Thyroid gland (tissue), 4 donors: ENCODE measurements around the gene TTLL8. TPM values are rescaled to one million over a fixed set of nuclear protein-coding genes. Genes with fewer than 3 reads are reported as not detected.
"Not testable (repeated sequence)": the region's sequence is repeated elsewhere in the genome, so short reads cannot be mapped to it uniquely, and the experiment has no call there.

Experiments
- DNase-seq, 2 donors: peaks; one replicate each; pipeline ENCODE4 v3.0.0-alpha.2; 2019
- H3K27ac ChIP-seq, 3 donors: fragments of 200-600 bp; sonication (generic); 1 replicate in 2 of 3; 2 replicates in 1 of 3; pipeline ENCODE4 v1.5.1; 2016 to 2019; ENCODE audit warnings: mild to moderate bottlenecking in 1 of 3, moderate library complexity in 1 of 3
- H3K27me3 ChIP-seq: fragments of 200-600 bp; sonication (generic); one replicate; pipeline ENCODE4 v1.5.1; 2019
- H3K36me3 ChIP-seq, 2 donors: fragments of 200-600 bp; sonication (generic); one replicate each; pipeline ENCODE4 v1.5.1; 2016 to 2019
- H3K4me1 ChIP-seq, 2 donors: fragments of 200-600 bp; sonication (generic); one replicate each; pipeline ENCODE4 v1.5.1; 2017 to 2019
- H3K4me3 ChIP-seq, 3 donors: fragments of 200-600 bp; sonication (generic); replicated peaks in 1 of 3; 1 replicate in 2 of 3; 2 replicates in 1 of 3; pipeline ENCODE4 v1.5.1; 2016; ENCODE audit warnings: mild to moderate bottlenecking in 1 of 3
- H3K9me3 ChIP-seq: fragments of 200-600 bp; sonication (generic); one replicate; pipeline ENCODE4 v1.5.1; 2017
- POLR2A ChIP-seq, 2 donors: fragments of 450-650 bp; IDR thresholded peaks; one replicate each; pipeline ENCODE4 v1.6.1; 2017; ENCODE audit warnings: antibody characterized with exemption in 2 of 2, mild to moderate bottlenecking in 2 of 2, moderate library complexity in 1 of 2
- WGBS, 2 donors: methylation state at CpG; one replicate each; pipeline ENCODE4 v1.1.5; 2017; 5-methylcytosine and 5-hydroxymethylcytosine counted together
- intact Hi-C: fragments of 100-400 bp; cut with DNase I; formaldehyde crosslinking; loops from one replicate; pipeline ENCODE4 v1.15.1; 2023
- total RNA-seq, 4 donors: library from RNA; depleted of rRNA; stranded (reverse); fragments of >200 nt; gene quantifications; one replicate each; pipeline ENCODE4 v1.2.3, GENCODE V29; 2016
- TF ChIP-seq, protein P1 (sequence below), 6 experiments: fragments of 200-600 bp in 3 of 6; fragments of 450-650 bp in 3 of 6; sonication (generic) in 3 of 6; IDR thresholded peaks; one replicate each; pipeline ENCODE4 v1.5.1; 2016 to 2019; ENCODE audit warnings: antibody characterized with exemption in 6 of 6, mild to moderate bottlenecking in 2 of 6, inconsistent platforms in 1 of 6, moderate library complexity in 1 of 6

The TTLL8 gene
- total RNA-seq, 4 donors from 2014 or later, result not detected

DNA sequence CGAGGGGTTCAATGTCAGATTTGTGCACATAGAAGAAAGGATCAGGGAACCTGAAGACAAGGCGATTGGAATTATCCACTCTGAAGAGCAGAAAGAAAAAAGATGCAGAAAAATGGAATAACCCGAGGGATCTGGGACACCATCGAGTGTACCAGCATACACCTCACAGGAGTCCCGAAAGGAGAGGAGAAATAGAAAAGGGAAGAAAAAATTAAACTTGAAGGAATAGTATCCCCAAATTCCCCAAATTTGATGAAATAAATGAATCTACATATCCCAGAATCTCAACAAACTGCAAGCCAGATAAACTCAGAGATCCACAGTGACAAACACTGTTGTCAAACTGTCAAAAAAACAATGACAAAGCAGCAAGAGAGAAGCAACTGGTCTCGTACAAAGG is 66.9 kb downstream of the TTLL8 start:
- Histone ChIP-seq H3K36me3 (no peaks in the 10 kb centered on the region), H3K4me1 (peaks cover 0 to 8% of the 10 kb centered on the region in 2 donors), H3K27ac (no peak overlapping the region), H3K27me3 (no peaks in the 10 kb centered on the region), H3K4me3 (no peak overlapping the region), H3K9me3 (no peaks in the 10 kb centered on the region)
- TF ChIP-seq, protein P1, sequence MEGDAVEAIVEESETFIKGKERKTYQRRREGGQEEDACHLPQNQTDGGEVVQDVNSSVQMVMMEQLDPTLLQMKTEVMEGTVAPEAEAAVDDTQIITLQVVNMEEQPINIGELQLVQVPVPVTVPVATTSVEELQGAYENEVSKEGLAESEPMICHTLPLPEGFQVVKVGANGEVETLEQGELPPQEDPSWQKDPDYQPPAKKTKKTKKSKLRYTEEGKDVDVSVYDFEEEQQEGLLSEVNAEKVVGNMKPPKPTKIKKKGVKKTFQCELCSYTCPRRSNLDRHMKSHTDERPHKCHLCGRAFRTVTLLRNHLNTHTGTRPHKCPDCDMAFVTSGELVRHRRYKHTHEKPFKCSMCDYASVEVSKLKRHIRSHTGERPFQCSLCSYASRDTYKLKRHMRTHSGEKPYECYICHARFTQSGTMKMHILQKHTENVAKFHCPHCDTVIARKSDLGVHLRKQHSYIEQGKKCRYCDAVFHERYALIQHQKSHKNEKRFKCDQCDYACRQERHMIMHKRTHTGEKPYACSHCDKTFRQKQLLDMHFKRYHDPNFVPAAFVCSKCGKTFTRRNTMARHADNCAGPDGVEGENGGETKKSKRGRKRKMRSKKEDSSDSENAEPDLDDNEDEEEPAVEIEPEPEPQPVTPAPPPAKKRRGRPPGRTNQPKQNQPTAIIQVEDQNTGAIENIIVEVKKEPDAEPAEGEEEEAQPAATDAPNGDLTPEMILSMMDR (IDR thresholded peaks at IDR 0.05), result no peak
- TF ChIP-seq POLR2A (IDR thresholded peaks at IDR 0.05), result no peak
- no peak for DNase-seq
- intact Hi-C loops, result loop anchor here (5.0 kb wide), 2 partner anchors 36 to 64 kb away; no protein-coding TSS in a partner anchor
- 89 to 91% methylated on average over 6 of the region's 6 CpGs for WGBS, 2 donors

DNA sequence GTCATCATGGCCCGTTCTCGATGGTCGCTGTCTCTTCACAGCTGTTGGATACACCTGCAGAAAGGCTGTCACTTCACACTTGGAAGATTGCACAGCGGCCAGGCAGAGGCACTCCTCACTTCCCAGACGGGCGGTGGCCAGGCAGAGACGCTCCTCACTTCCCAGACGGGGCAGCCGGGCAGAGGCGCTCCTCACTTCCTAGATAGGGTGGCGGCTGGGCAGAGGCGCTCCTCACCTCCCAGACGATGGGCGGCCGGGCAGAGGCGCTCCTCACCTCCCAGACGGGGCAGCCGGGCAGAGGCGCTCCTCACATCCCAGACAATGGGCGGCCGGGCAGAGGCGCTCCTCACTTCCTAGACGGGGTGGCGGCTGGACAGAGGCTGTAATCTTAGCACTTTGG is 68.3 kb downstream of the TTLL8 start:
- intact Hi-C loops, result loop anchor here (5.0 kb wide), 2 partner anchors 37 to 63 kb away; no protein-coding TSS in a partner anchor
- not testable (repeated sequence) for H3K9me3 ChIP-seq, H3K4me3 ChIP-seq, H3K36me3 ChIP-seq, H3K4me1 ChIP-seq, DNase-seq, H3K27ac ChIP-seq, H3K27me3 ChIP-seq
- 88% methylated on average over 8 to 18 of the region's 24 CpGs for whole genome bisulfite sequencing, 2 donors

DNA sequence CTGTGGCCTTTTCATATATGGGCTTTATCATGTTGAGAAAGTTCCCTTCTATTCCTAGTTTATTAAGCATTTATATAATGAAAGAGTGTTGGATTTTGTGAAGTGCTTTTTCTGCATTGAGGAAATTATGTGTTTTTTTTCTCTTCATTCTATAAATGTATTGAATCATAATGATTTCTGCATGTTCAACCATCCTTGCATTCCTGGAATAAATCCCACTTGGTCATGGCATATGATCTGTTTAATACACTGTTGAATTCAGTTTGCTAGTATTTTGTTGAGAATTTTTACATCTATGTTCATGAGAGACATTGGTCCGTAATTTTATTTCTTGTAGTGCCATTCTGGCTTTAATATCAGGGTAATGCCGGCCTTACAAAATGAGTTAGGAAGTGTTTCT is 71.8 kb downstream of the TTLL8 start:
- intact Hi-C loops, result no loop called here
- 93 to 94% methylated on average over 2 of the region's 2 CpGs for WGBS, 2 donors
- H3K9me3 ChIP-seq, result no peaks in the 10 kb centered on the region

DNA sequence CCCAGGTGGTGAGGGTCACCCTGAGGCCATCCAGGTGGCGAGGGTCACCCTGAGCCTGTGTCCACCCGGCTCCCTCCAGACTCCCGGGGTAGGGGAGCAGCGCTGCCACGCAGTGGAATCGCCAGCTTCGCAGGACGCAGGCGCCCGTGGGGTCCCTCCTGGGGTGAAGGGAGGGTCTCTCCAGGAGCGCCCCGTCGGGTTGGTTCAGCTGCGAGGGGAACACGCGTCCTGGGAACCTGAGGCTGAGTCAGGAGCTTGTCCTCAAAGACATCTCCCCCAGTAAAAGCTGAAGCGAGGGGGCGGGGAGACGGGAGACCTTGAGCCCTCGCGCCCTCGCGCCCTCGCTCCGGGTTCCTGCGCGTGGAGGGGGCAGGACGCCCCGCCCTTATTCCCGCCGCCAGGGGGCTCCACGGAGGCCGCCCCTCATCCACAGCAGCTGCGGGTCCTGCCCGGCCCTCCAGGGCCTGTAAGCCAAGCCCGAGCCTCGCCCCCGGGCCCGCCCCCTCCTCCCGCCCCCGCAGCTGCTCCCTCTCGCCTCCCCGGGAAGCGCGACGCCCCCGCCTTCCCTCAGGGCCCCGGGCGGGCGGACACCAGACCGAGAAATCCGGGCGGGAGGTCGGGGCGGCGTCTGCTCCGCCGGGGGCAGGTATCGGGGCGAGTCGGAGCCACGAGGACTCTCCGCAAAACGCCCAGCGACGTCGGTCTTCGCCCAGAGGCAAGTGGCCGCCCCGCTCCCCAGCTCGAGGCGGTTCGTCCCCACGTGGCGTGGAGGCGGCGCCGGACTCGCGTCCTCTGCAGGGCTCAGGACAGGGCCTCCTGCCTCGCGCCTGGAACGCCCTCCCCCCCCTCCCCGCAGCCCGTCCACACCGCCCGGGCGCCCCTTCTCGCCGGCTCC is 74.7 kb downstream of the TTLL8 start:
- H3K36me3 ChIP-seq, result no peaks in the 10 kb centered on the region
- H3K4me1 ChIP-seq, result peaks cover 6 to 10% of the 10 kb centered on the region in 2 donors
- no peaks in the 10 kb centered on the region for H3K9me3 ChIP-seq
- TF ChIP-seq, protein P1 (IDR thresholded peaks at IDR 0.05), result peak in 1 of 6 experiments; percentile 34
- TF ChIP-seq POLR2A (IDR thresholded peaks at IDR 0.05), result no peak
- WGBS, 2 donors, result 10% methylated on average over 4 of the region's 90 CpGs; no CpG with 5 or more reads in 1 of the 2 donors
- intact Hi-C loops, result no loop called here
- H3K27ac ChIP-seq, result no peak overlapping the region
- H3K4me3 ChIP-seq, result peak overlapping the region in 1 of 3 donors; percentile 21
- no peak for DNase-seq
- H3K27me3 ChIP-seq, result no peaks in the 10 kb centered on the region

More for the DNA sequence above, 71.8 kb downstream of the TTLL8 start:
- no peak for DNase-seq
- Histone ChIP-seq H3K36me3 (no peaks in the 10 kb centered on the region), H3K27ac (no peak overlapping the region), H3K4me3 (no peak overlapping the region), H3K27me3 (no peaks in the 10 kb centered on the region), H3K4me1 (peaks cover 6 to 10% of the 10 kb centered on the region in 2 donors)
- TF ChIP-seq, protein P1 (IDR thresholded peaks at IDR 0.05), result no peak
- TF ChIP-seq POLR2A (IDR thresholded peaks at IDR 0.05), result no peak

DNA sequence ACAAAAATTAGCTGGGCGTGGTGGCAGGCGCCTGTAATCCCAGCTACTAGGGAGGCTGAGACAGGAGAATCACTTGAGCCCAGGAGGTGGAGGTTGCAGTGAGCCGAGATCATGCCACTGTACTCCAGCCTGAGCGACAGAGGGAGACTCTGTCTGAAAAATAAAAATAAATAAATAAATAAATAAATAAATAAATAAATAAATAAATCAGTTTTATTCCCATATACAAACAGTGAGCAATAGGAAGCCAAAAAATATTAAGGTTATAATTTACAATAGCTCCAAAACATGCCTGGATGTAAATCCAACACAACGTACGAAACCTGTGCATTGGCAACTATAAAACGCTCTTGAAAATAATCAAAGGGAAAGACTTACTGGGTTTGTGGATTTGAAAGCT is 76.3 kb downstream of the TTLL8 start:
- H3K36me3 ChIP-seq, H3K27me3 ChIP-seq, H3K4me1 ChIP-seq, intact Hi-C loops, DNase-seq, H3K27ac ChIP-seq, H3K4me3 ChIP-seq, H3K9me3 ChIP-seq: not testable (repeated sequence)
- WGBS, 2 donors, result 94 to 97% methylated on average over 7 of the region's 7 CpGs

DNA sequence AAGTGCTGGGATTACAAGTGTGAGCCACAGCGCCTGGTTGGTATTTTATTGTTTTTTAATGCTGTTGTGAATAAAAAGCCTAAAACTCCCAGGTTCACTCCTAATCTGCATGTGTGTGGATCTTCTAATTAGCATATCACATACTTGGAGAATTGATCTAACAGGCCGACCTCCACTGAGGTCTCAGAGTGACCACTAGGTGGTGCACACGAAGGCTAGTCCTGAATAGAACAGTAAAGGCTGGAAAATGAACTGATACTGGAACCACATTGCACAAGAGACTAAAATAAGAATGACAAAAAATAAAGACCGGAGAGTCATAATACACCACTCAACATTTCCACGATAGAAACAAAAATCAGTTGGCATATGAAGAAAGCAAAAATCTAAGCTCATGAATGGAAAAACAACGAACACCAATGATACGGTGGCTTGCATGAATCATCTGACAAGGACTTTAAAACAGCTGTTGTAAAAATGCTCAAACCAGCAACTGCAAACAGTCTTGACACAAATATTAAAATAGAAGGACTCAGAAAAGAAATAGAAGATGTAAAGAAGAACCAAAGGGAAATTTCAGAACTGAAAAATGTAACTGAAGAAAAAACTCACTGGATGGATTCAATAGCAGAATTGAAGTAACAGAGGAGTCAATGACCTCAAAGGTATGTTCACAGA is 78.4 kb downstream of the TTLL8 start:
- WGBS, 2 donors, result 49 to 60% methylated on average over 7 of the region's 7 CpGs
- TF ChIP-seq POLR2A (IDR thresholded peaks at IDR 0.05), result no peak
- TF ChIP-seq, protein P1 (IDR thresholded peaks at IDR 0.05), result peak; percentile 17 to 66 (median 43)
- DNase-seq, result peak in 1 of 2 donors; percentile 49
- H3K9me3 ChIP-seq, result no peaks in the 10 kb centered on the region
- no peak overlapping the region for H3K4me3 ChIP-seq
- H3K36me3 ChIP-seq, result no peaks in the 10 kb centered on the region
- H3K4me1 ChIP-seq, result peaks cover 6 to 10% of the 10 kb centered on the region in 2 donors
- no peak overlapping the region for H3K27ac ChIP-seq
- intact Hi-C loops, result no loop called here
- H3K27me3 ChIP-seq, result no peaks in the 10 kb centered on the region
